HG03175 (cell line): ENCODE results near the gene MMP11.

ENCODE experiments used
- ATAC-seq: cut with Tn5 transposase; IDR thresholded peaks from one replicate; pipeline ENCODE4 v1.9.1; 2021; ENCODE audit warnings: mild to moderate bottlenecking, moderate library complexity; ENCODE audit not compliant: unreplicated experiment

MMP11 gene

GRCh38 chr22:23828800-23829680, 56.4 kb downstream of the MMP11 start:
- ATAC-seq = no peak

DNA sequence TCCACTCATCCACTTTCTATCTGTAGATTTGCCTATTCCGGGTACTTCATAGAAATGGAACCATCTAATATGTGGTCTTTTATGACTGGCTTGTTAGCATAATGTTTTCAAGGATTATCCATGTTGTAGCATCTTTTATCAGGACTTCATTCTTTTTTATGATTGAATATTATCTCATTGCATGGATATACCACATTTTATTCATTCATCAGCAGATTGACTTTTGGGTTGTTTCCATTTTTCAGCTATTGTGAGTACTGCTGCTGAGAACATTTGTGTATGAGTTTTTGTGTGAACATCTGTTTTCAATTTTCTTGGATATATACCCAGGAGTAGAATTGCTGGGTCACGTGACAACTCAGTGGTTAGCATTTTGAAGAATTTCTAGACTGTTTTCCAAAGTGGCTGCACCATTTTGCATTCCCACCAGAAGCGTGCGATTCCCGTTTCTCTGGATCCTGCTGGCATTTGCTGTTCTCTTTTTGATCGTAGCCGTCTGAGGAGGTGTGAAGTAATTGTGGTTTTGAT, 57.3 kb downstream of the MMP11 start:
- no peak for ATAC-seq

GRCh38 chr22:23831261-23831660, 58.6 kb downstream of the MMP11 start:
- no peak for ATAC-seq

- ATAC-seq = no peak
These were observed 59.1 kb downstream of the MMP11 start for GRCh38 chr22:23831781-23832180.

DNA sequence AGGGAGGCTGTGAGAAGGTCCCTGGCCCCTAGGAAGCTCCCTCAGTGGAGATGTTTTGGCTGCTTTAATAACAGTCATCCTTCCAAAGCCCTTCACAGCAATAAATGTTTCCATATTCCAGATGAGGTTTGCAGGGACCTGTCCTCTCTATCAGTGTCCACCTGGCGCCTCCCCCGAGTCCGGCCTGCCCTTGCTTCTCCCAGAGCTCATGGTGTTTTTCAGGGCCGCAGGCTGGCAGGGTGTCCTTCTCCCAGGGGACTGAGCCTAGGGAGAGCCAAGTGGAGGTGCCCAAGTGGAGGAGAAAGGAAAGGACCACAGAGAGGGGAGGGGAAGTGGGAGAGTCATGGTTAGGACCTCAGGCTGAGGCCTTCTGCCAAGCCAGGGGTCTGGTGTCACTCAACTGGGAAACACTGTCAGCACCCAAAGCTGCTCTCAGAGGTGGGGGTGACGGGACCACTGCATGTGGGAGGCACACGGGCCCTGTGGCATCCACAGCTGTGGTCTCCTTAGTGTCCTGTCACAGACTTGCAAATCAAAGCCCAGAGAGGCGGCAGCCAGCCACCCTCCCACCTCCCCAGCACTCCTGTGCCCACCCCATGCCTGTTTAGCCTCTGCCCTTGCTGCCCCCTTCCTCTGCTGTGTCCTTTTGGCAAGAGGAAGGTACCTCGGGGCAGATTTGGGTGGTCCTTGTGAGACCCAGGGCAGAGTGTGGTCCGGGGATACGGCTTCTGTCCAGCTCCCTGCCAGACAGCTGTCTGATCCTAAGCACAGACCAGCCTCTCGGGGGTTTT, 59.8 kb downstream of the MMP11 start:
- ATAC-seq = no peak

DNA sequence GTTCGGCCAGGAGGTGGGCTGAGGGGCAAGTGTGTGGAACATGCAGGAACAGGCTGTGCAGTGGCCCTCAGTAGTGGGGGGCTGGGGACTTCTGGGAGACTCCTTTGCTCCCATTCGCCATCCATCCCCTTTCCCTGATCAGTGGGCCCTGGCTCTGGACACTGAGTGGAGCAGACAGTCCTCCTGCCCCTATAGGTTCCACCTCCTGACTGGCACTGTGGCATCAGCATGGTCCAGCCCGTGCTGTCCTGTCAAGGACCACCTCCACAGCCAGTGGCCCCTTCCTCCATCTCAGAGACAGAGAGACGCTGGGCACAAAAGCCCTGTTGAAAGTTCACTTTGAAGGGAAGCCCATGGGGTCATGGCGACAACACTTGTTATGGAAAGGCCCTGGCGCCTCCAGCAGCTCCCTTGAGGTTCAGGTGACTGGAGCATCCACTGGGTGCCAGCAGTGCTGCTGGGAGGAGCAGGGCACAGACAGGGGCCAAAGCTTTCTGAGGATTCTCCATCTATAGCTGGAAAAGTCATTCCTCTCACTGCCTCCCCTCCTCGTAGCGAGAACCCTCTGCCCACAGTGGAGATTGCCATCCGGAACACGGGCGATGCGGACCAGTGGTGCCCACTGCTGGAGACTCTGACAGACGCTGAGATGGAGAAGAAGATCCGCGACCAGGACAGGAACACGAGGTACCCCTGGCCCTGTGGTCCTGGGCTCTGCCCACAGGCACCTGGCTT, 60.5 kb downstream of the MMP11 start:
- ATAC-seq = no peak
